ENCODE data around the gene LAGE3.
A peak's percentile ranks its signal among the peaks of the same experiment; 100 is the strongest.

Gene LAGE3

DNA sequence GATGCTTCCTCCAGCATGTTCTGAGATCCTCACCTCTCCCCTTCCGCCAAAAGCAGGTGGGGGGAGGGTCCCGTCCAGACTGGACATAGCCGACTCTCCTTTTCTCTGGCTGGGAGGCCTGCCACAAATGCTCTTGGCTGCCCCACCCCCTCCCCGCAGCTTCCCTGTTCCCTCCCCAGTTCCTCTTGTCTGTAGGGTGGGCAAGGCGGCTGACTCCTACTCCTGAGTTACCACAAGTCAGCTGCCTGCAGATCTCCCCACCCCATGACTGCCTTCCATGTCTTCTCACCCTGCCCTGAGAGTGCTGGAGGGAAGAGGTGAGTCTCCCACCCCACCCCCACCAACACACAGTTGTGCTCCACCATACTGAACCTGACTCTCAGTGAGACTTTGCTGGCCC lies 47.7 kb downstream of the LAGE3 start:
- DNase-seq, result no peak

DNA sequence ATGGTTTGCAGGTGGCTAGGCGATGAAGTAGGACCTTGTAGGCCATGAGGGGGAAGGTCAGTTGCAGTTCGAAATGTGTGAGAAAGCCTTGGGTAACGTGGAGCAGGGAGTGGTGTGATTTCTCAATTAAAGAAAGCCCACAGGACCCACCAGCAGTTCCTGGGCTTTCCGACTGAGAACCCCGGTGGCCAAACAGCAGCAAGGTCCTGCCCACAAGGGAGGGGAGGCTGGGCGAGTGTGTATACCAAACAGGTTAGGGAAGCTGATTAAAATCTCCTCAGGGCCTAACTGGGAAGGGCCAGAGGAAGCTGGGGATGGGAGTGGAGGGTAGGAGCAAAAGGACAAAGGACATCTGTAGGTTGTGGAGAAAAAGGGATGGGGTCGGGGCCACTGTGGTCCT lies 48.2 kb downstream of the LAGE3 start:
- no peak for DNase-seq

DNA sequence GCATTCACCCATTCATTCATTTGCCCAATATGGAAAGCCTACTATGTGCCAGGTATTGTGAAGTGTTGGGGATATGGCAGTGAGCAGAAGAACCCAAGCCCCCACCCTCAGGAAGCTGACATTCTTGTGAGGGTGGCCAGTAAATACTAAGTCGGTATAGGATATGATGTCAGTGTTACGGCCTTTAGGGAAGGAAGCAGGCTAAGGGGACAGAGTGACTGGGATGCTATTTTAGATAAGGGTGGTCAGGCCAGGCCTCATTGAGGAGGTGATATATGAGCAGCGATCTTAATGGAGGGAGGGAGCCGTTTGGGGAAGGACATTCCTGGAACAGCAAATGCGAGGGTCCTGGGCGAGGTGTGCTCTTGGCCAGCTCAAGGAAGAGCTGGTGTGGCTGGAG lies 48.6 kb downstream of the LAGE3 start:
- no peak for DNase-seq

DNA sequence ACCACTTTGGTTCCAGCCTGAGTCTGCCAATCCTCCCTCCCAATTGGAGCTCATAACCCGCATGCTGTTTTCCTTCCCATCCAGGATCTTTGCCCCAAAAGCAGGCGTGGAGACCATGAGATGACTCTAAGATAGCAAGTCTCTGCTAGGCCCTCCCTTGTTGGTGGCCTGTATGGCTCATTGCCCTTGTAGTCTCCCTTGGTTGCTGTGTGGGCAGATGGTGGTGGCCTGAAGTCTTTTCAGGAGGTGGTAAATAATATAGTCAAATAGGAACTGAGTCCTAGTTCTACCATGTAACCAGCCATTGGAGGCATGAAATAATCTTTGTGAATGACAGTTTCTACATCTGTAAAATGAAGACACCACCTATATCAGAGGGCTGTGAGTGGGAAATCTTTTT lies 49.4 kb downstream of the LAGE3 start:
- DNase-seq, result no peak

DNA sequence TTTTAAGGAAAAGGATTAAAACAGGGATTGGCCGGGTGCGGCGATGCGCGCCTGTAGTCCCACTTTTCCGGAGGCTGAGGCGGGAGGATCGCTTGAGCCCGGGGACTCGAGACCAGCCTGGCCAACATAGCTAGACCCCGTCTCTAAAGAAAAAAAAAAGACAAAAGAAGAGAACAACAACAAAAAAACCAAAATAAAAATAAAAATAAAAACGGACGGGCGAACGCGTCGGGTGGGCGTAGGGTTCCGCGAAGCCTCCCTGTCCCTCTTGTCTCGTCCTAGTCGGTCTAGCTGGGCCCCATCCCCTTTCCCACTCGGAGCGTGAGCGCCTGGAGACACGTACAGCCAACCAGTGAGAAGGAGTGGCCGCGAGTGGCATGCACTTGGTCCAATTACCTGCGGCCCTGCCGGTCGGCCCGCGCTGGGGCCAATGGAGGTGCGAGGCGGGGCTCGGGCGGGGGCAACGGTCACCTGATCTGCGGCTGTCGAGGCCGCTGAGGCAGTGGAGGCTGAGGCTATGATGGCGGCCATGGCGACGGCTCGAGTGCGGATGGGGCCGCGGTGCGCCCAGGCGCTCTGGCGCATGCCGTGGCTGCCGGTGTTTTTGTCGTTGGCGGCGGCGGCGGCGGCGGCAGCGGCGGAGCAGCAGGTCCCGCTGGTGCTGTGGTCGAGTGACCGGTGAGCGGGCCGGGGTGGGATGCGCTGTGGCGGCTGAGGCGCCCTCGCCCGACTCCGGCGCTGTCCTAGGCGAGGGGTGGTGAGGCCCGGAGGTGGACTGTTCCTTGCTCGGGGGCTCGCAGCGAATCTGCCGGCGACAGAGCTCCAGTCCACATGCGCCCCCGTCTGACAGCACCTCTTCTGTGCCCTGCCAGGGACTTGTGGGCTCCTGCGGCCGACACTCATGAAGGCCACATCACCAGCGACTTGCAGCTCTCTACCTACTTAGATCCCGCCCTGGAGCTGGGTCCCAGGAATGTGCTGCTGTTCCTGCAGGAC lies 50.6 kb downstream of the LAGE3 start, which contains the start of gene ATP6AP1:
Gene ATP6AP1, plus strand, starts transcription at position 502 of the 996 bp plus-strand sequence. Its CDS starts 16 bp downstream, at position 518.
- peak; percentile 84 to 86 for DNase-seq

All from SHP77 (cell line).